K562 (cell line): ENCODE results near the gene SYNCRIP. TPM values are rescaled to one million over a fixed set of nuclear protein-coding genes. Genes with fewer than 3 reads are reported as not detected.
A peak's percentile ranks its signal among the peaks of the same experiment; 100 is the strongest.

ENCODE experiments used
- CEBPZ ChIP-seq: fragments of 150-350 bp; IDR thresholded peaks from 2 replicates; pipeline ENCODE4 v1.6.1; 2014; ENCODE audit warnings: low read depth, mild to moderate bottlenecking, low read length, borderline replicate concordance
- CGGBP1 ChIP-seq: fragments of 250-450 bp; sonication (Bioruptor Pico); IDR thresholded peaks from 2 replicates; pipeline ENCODE4 v1.9.0; 2021; ENCODE audit warnings: mild to moderate bottlenecking
- CSDE1 ChIP-seq, 2 experiments: fragments of 450-650 bp; IDR thresholded peaks; 2 replicates each; pipeline ENCODE4 v1.6.1; 2016; ENCODE audit warnings: mild to moderate bottlenecking in 1 of 2
- GTF2F1 ChIP-seq: IDR thresholded peaks from 2 replicates; pipeline ENCODE4 v1.6.1; 2011; ENCODE audit warnings: low read depth, low read length, improper control_type of control experiment
- HDGF ChIP-seq: fragments of 450-650 bp; IDR thresholded peaks from 2 replicates; pipeline ENCODE4 v1.6.1; 2016
- KAT8 ChIP-seq: fragments of 450-650 bp; IDR thresholded peaks from 2 replicates; pipeline ENCODE4 v1.6.1; 2016; ENCODE audit warnings: low read depth, mild to moderate bottlenecking
- NFRKB ChIP-seq: fragments of 450-650 bp; IDR thresholded peaks from 2 replicates; pipeline ENCODE4 v1.6.1; 2016; ENCODE audit warnings: low read depth
- NUFIP1 ChIP-seq: fragments of 450-650 bp; IDR thresholded peaks from 2 replicates; pipeline ENCODE4 v1.6.1; 2018; ENCODE audit not compliant: partially characterized antibody
- SMARCC2 ChIP-seq: fragments of 450-650 bp; IDR thresholded peaks from 2 replicates; pipeline ENCODE4 v1.6.1; 2017; ENCODE audit warnings: antibody characterized with exemption, moderate library complexity, mild to moderate bottlenecking, low read depth
- TAL1 ChIP-seq: fragments of 450-650 bp; IDR thresholded peaks from 2 replicates; pipeline ENCODE4 v1.6.1; 2016; ENCODE audit warnings: mild to moderate bottlenecking
- TEAD1 ChIP-seq, 2 experiments: fragments of 450-650 bp in 1 of 2; sonication (generic) in 1 of 2; formaldehyde crosslinking; IDR thresholded peaks; 2 replicates each; pipeline versions ENCODE4 v1.4.0 to v1.8.0; 2020 to 2022; ENCODE audit warnings: mild to moderate bottlenecking in 2 of 2, missing genetic modification reagents in 1 of 2
- TFAP4 ChIP-seq: sonication (generic); formaldehyde crosslinking; IDR thresholded peaks from 2 replicates; pipeline ENCODE4 v1.8.0; 2022; ENCODE audit warnings: missing genetic modification reagents, mild to moderate bottlenecking, moderate library complexity, borderline replicate concordance
- ZNF23 ChIP-seq: fragments of 250-450 bp; sonication (Bioruptor Pico); IDR thresholded peaks from 2 replicates; pipeline ENCODE4 v1.4.0; 2020; ENCODE audit warnings: mild to moderate bottlenecking
- ZNF239 ChIP-seq: fragments of 250-450 bp; sonication (Bioruptor Pico); IDR thresholded peaks from 2 replicates; pipeline ENCODE4 v1.4.0; 2020; ENCODE audit warnings: mild to moderate bottlenecking
- ZNF280B ChIP-seq: fragments of 250-450 bp; sonication (Bioruptor Pico); IDR thresholded peaks from 2 replicates; pipeline ENCODE4 v1.5.1; 2021; ENCODE audit warnings: mild to moderate bottlenecking
- ZNF57 ChIP-seq: fragments of 450-650 bp; formaldehyde crosslinking; IDR thresholded peaks from 2 replicates; pipeline ENCODE4 v1.4.0; 2020; ENCODE audit warnings: mild to moderate bottlenecking, moderate library complexity
- ZNF77 ChIP-seq: fragments of 250-450 bp; sonication (Bioruptor Pico); IDR thresholded peaks from 2 replicates; pipeline ENCODE4 v1.5.0; 2020
- polyA plus RNA-seq, 8 experiments: library from polyadenylated mRNA; depleted of rRNA in 4 of 8; stranded (reverse) in 5 of 8; unstranded in 3 of 8; fragments of >200 nt; fragmentation: Nextera tagmentation in 2 of 8; fragmentation: Illumina TruSeq in 1 of 8; extraction: Ambion mirVana in 2 of 8; extraction: Trizol in 1 of 8; gene quantifications; 2 replicates each; pipeline versions ENCODE4 v1.2.1 to v1.2.3, GENCODE V29; 2011 to 2014; ENCODE audit warnings: inconsistent platforms in 1 of 8, missing spikeins in 1 of 8
- total RNA-seq, 7 experiments: library from RNA; depleted of rRNA in 6 of 7; stranded (reverse); fragments of >200 nt in 6 of 7; fragmentation: Illumina TruSeq in 2 of 7; extraction: Trizol in 2 of 7; gene quantifications; 2 replicates each; pipeline versions ENCODE4 v1.2.1 to v1.2.3, GENCODE V29; 2011 to 2021; ENCODE audit warnings: low replicate concordance in 1 of 7
- TF ChIP-seq, protein P1 (sequence below): fragments of 450-650 bp; IDR thresholded peaks from 2 replicates; pipeline ENCODE4 v1.7.0; 2016; ENCODE audit warnings: borderline replicate concordance
- TF ChIP-seq, protein P2 (sequence below): fragments of 450-650 bp; formaldehyde crosslinking; IDR thresholded peaks from 2 replicates; pipeline ENCODE4 v1.4.0; 2020; ENCODE audit warnings: mild to moderate bottlenecking, moderate library complexity

Gene SYNCRIP
- total and polyA plus RNA-seq, 9 of the 15 experiments (the other 6 are each of a cell fraction or from before 2014, with no cell fraction given): 46.5 to 295 (median 140) TPM

- TF ChIP-seq ZNF280B (CRISPR knock-in tag): no peak
- TF ChIP-seq NUFIP1: no peak
- TF ChIP-seq ZNF239 (CRISPR knock-in tag): no peak
- no peak; a peak in 1 of 4 replicates for TF ChIP-seq TEAD1 (CRISPR knock-in tag; IDR thresholded peaks at IDR 0.05)
- no peak for TF ChIP-seq CEBPZ
- no peak for TF ChIP-seq GTF2F1
- no peak; the same call in 1 of the 2 replicates for TF ChIP-seq KAT8
- TF ChIP-seq TAL1: no peak
- no peak for TF ChIP-seq ZNF57
- no peak for TF ChIP-seq NFRKB
- no peak for TF ChIP-seq SMARCC2
- no peak for TF ChIP-seq CSDE1 (IDR thresholded peaks at IDR 0.05)
- TF ChIP-seq, protein P1, sequence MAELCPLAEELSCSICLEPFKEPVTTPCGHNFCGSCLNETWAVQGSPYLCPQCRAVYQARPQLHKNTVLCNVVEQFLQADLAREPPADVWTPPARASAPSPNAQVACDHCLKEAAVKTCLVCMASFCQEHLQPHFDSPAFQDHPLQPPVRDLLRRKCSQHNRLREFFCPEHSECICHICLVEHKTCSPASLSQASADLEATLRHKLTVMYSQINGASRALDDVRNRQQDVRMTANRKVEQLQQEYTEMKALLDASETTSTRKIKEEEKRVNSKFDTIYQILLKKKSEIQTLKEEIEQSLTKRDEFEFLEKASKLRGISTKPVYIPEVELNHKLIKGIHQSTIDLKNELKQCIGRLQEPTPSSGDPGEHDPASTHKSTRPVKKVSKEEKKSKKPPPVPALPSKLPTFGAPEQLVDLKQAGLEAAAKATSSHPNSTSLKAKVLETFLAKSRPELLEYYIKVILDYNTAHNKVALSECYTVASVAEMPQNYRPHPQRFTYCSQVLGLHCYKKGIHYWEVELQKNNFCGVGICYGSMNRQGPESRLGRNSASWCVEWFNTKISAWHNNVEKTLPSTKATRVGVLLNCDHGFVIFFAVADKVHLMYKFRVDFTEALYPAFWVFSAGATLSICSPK: no peak
- no peak for TF ChIP-seq ZNF23 (CRISPR knock-in tag)
- peak; percentile 10; the same call in 1 of the 2 replicates for TF ChIP-seq TFAP4 (CRISPR knock-in tag)
- no peak for TF ChIP-seq ZNF77 (CRISPR knock-in tag)
- no peak for TF ChIP-seq HDGF
- TF ChIP-seq CGGBP1 (CRISPR knock-in tag): no peak
- TF ChIP-seq, protein P2, sequence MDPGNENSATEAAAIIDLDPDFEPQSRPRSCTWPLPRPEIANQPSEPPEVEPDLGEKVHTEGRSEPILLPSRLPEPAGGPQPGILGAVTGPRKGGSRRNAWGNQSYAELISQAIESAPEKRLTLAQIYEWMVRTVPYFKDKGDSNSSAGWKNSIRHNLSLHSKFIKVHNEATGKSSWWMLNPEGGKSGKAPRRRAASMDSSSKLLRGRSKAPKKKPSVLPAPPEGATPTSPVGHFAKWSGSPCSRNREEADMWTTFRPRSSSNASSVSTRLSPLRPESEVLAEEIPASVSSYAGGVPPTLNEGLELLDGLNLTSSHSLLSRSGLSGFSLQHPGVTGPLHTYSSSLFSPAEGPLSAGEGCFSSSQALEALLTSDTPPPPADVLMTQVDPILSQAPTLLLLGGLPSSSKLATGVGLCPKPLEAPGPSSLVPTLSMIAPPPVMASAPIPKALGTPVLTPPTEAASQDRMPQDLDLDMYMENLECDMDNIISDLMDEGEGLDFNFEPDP (CRISPR knock-in tag): no peak
Observed at GRCh38 chr6:85641897-85642773, 551 bp downstream of the SYNCRIP start (continued).
